Mononuclear cell (primary cell): Measurements from ENCODE around the gene TRIO. TPM values are rescaled to one million over a fixed set of nuclear protein-coding genes. Genes with fewer than 3 reads are reported as not detected.

Experiments
- H3K27me3 ChIP-seq: 2 replicates; pipeline ENCODE4 v1.6.0; 2011; ENCODE audit warnings: low read length, control low read depth; ENCODE audit not compliant: insufficient read depth
- H3K4me1 ChIP-seq: 2 replicates; pipeline ENCODE4 v1.5.1; 2011; ENCODE audit warnings: mild to moderate bottlenecking, low read length, control low read depth; ENCODE audit not compliant: insufficient read depth
- H3K4me3 ChIP-seq: 2 replicates; pipeline ENCODE4 v1.5.1; 2011; ENCODE audit warnings: mild to moderate bottlenecking, low read length, moderate library complexity
- H3K9me3 ChIP-seq: 2 replicates; pipeline ENCODE4 v1.5.1; 2011; ENCODE audit warnings: low read depth, mild to moderate bottlenecking, control low read depth, low read length
- total RNA-seq: library from RNA; depleted of rRNA; stranded (reverse); fragments of >200 nt; gene quantifications from one replicate; pipeline ENCODE4 v1.2.3, GENCODE V29; 2012

TRIO gene
- total RNA-seq, 1 donor: 48.9 TPM

DNA sequence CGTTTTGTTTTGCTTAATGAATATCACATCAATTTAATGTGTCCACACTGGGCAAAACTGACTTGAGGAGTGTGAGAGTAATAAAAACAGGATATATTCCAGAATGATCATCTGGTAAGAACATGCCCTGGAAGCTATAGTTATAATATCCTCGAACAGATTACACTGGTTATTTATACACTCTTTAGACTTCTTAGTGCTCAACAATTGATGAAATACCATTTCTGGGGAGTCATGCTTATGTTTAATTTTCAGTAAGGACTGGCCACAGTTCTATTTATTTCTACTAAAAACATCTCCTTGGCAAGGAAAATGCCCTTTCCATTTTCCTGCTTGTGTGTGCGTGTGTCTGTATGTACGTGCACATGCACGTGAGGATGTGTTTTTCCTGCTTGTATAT lies 205.0 kb downstream of the TRIO start:
- no peaks in the 10 kb centered on the region for H3K27me3 ChIP-seq

DNA sequence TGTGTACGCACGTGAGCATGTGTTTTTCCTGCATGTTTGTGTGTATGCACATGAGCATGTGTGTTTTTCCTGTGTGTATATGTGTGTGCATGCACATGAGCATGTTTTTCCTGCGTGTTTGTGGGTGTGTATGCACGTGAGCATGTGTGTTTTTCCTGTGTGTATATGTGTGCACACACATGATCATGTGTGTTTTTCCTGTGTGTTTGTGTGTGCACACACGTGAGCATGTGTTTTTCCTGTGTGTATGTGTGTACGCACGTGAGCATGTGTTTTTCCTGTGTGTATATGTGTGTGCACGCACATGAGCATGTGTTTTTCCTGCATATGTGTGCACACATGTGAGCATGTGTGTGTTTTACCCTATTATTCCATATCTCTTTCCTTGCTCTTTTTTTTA lies 205.9 kb downstream of the TRIO start:
- H3K9me3 ChIP-seq: no peaks in the 10 kb centered on the region
- no peak overlapping the region for H3K4me3 ChIP-seq
- peaks cover 27% of the 10 kb centered on the region for H3K4me1 ChIP-seq
- no peaks in the 10 kb centered on the region for H3K27me3 ChIP-seq

More for the DNA sequence above, 205.0 kb downstream of the TRIO start:
- Histone ChIP-seq H3K4me3 (no peak overlapping the region), H3K4me1 (peaks cover 36% of the 10 kb centered on the region), H3K9me3 (no peaks in the 10 kb centered on the region)

DNA sequence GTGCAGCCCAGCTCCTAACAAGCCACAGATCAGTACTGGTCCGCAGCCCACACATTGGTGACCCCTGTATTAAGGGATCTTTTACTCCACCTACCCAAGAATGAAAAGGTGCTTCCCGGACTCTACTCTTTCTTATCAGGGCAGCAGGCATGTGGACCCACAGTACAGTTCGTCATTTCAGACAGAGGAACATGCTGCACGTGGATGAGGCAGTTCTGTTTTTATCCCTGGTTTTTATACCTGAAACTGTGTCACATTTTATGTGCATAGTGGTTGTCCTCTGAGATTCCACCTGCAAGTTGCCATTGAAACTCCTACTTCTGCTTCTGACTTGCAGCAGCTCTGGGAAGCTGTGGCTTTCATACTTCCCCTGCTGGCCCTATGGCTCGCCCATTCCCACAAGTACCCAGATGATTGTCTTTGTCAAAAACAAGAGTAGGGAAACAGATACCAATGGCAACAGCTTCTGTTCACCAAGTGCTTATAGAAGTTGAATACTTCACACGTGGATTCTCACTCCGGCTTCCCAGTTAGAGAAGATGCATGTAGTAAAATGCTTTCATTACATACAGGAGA lies 208.0 kb downstream of the TRIO start:
- Histone ChIP-seq H3K4me3 (no peak overlapping the region), H3K4me1 (peaks cover 26% of the 10 kb centered on the region), H3K27me3 (no peaks in the 10 kb centered on the region), H3K9me3 (no peaks in the 10 kb centered on the region)

DNA sequence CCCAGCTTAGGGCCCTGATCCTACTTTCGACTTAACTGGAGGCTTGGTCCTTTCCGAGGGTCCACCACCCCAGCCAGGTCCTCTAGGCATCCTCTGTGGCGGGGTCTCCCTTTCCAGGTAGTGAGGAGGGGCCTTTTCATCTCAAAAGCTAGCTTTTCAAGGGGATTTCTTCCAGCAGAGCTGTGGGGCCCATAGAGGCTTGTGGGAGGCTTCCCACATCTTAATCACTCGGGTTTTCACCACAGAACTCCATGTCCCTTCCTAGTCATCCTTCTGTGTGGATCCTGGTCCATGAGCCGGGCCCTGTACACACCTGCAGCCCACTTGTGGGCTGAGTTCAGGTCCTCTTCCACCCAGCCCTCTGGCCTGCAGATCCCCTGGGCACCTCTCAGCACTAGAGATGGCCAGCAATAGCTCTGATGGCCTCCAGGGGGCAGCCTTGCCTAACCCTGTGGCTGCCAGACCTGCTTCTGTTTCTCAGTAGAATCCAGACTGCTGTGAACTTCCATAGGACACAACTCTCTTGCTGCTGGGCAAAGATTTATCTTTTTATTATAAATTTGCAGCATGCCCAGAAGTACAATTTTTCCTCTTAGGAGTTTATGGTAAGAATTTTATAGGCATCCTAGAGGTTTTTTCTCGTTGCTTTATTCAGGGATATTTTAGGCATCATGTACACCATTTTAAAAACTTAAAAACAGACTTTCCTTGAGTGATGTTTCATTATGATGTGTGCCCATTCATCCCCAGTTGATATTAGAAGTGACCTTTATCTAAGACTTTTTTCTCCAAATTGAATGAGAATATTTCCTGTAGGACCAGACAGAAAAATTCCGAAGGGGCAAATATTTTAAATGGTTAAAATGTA lies 208.9 kb downstream of the TRIO start:
- peaks cover 33% of the 10 kb centered on the region for H3K4me1 ChIP-seq
- no peaks in the 10 kb centered on the region for H3K9me3 ChIP-seq
- H3K4me3 ChIP-seq: no peak overlapping the region
- H3K27me3 ChIP-seq: no peaks in the 10 kb centered on the region

DNA sequence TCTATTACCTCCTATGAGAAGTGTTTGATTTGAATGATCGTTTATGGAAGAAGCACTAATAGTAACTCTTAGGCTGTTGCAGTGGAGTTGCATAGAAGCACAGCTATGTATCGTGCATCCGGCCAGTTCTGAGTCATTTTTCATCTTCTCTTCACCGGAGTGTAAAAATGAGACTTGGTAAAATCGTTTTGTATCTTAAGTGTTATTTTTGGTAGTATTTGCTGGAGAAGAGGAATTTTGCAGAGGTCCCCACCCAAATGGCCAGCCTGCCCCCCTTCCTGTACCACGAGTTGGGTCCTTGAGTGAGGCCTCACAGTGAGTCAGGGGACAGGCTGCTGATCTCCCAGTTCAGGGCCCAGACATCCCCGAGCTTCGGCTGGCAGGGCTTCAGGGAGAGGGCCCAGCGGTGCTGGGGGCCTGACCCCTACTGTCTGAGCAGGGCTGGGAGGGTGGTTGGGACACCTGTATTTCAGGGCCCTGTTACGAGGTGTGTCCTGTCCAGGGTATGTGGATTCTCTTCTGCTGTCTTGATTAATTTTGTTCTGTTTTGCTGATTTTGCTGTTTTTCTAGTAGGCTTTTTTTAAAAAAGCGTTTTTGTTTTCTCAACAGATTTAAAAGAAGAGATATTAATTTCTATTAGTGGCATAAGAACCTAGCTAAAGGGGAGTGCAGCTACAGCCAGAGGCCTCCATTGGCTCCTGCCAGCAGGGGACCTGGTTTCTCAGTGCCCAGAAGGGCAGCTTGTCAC lies 210.8 kb downstream of the TRIO start:
- H3K4me3 ChIP-seq: no peak overlapping the region
- H3K27me3 ChIP-seq: no peaks in the 10 kb centered on the region
- H3K4me1 ChIP-seq: peaks cover 38% of the 10 kb centered on the region
- H3K9me3 ChIP-seq: no peaks in the 10 kb centered on the region

DNA sequence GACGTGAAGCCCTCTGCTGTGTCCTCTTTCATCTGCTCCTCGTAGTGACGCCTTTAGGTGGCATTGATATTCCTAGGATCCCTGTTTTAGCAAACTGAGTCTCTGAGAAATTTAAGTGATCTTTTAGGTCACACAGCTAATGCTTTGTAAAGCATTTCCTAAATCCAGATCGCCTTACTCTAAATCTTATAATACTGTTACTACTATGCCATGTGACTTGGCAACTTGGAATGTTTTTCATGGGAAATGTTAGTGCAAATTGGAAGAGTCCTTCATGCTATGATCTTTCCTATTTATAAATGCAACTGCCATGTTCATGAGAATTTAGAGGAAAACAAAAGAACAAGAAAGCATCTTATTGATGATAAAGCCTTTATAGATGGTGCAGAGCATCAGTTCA lies 212.2 kb downstream of the TRIO start:
- peaks cover 31% of the 10 kb centered on the region for H3K4me1 ChIP-seq
- H3K9me3 ChIP-seq: no peaks in the 10 kb centered on the region
- no peaks in the 10 kb centered on the region for H3K27me3 ChIP-seq
- H3K4me3 ChIP-seq: no peak overlapping the region

DNA sequence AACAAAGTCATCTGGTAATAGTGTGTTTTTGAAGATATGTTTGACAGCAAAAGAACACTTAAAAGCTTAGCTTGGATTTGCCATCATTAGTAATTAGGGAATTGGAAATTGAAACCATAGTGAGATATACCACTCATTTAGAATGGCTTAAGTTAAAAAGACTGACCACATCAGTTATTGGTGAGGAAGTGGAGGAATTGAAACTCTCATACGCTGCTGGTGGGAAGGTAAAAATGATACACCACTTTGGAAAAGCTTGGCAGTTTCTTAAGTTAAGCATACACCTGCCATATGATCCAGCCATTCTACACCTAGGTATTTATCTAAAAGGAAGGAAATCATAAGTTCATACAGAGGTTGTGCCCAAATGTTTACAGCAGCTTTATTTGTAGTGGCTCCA lies 213.2 kb downstream of the TRIO start:
- H3K4me3 ChIP-seq: no peak overlapping the region
- no peaks in the 10 kb centered on the region for H3K9me3 ChIP-seq
- peaks cover 23% of the 10 kb centered on the region for H3K4me1 ChIP-seq
- no peaks in the 10 kb centered on the region for H3K27me3 ChIP-seq

DNA sequence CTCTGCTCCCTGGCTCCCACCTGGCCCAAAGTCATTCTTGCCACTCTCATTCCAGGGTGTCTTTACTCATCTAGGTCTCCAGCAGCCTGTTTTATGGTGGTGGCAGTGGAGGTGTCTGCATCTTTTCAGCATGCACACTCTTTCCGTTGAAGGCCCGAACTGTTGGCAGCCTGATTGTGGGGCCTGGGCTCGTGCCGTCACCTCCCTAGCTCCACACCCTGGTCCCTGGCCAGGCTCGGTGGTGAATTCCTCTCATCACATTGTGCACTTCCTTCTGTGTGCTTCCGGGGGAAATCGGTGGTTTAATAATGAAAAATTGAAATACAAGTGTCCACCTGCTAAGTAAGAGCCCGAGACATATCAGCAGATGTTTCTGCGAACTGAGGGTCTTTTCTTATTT lies 214.3 kb downstream of the TRIO start:
- Histone ChIP-seq H3K4me1 (peaks cover 25% of the 10 kb centered on the region), H3K9me3 (no peaks in the 10 kb centered on the region)

DNA sequence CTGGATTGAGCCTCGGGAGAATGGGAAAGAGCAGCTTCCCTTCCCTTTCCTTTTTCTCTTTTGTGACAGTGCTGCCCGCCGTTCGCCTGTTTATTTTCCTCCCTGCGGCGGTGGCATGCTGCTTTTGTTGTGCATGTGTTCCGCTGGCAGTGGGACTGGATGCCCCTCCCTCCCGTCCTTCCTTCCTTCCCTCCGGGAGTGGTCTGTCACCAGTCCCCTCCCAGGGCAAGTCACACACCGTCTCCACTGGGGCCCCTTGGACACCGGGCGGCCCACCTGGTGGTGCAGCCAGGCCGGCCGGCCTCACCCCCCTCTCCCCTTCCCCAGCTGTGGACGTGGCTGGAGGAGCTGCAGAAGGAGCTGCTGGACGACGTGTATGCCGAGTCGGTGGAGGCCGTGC lies 214.7 kb downstream of the TRIO start:
- no peak overlapping the region for H3K4me3 ChIP-seq

More for the DNA sequence above, 214.3 kb downstream of the TRIO start:
- H3K4me3 ChIP-seq: no peak overlapping the region
- H3K27me3 ChIP-seq: no peaks in the 10 kb centered on the region

DNA sequence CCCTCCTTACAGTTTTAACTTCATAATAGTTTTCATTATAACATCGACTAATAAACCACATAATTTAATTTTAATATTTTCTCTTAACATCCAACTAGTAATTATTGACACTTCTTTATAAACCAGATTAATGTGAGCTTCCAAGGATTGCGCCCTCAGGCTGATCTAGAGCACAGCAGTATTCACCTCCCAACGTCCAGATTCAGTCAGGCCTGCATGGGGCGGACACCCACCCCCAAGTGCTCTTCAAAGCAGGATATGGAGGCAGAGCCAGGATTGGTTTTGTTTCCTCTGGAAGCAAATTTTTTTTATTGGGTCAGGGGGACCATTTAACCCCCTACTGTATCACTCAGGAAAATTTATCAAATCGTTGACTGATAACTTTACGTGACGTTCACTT lies 215.4 kb downstream of the TRIO start:
- Histone ChIP-seq H3K27me3 (no peaks in the 10 kb centered on the region), H3K4me3 (no peak overlapping the region), H3K9me3 (no peaks in the 10 kb centered on the region), H3K4me1 (peaks cover 31% of the 10 kb centered on the region)

More for the DNA sequence above, 214.7 kb downstream of the TRIO start:
- Histone ChIP-seq H3K27me3 (no peaks in the 10 kb centered on the region), H3K4me1 (peaks cover 29% of the 10 kb centered on the region), H3K9me3 (no peaks in the 10 kb centered on the region)

DNA sequence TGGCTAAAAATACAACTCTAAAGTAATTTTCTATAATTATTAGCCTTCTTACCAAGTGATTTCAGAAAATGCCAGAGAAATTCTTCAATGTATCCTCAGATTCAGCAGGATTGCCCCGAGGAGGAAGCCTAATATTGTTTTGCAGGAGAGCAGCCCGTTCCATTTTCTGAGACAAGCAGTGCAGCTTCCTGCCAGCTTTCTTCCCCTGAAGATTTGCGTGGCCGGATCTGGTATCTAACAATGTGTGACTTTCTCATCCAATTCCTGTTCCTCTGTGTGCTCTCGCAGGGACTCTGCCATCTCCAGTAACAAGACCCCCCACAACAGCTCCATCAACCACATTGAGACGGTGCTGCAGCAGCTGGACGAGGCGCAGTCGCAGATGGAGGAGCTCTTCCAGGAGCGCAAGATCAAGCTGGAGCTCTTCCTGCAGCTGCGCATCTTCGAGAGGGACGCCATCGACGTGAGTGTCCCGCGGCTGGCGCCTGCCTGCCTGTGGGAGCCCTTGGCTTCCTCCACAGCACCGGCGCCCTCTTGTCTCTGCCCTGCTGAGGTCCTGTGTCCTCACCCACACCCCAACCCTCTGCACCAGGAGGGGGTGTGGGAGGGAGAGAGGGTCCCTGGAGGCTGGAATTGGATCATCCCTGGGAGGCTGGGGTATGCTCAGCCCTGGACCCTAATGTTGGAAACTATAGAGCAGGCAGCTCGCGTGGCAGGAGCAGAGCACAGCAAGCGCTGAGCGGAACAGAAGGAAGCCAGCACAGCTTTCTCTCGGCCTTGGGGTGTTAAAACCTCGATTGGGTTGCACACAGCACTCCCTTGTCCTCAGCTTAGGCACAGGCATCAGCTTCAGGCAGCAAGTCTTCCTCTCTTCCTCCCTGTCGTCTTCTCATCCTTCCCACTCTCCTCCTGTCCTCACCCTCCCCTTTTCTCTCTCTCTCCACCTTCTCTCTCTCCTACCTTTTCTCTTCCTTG lies 216.2 kb downstream of the TRIO start:
- peaks cover 31% of the 10 kb centered on the region for H3K4me1 ChIP-seq
- no peak overlapping the region for H3K4me3 ChIP-seq
- H3K27me3 ChIP-seq: no peaks in the 10 kb centered on the region
- H3K9me3 ChIP-seq: no peaks in the 10 kb centered on the region

DNA sequence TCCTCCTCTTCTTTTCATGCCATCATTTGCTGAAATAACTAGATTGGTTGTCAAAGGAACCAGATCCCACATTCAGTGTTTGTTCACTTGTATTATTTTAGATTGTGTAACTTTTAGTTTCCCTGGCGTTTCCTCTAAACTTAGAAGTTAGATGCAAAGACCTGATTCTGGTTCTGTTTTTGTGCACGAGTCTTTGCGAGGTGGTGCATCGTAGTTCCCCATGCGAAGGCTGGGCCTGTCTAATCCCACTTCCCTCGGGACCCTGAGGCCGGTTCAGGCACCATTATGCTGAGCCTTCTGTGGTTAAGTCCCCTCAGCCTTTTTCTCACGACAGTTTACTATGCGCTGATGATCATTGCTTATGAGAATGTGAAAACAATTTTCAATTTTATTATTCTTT lies 219.3 kb downstream of the TRIO start:
- H3K9me3 ChIP-seq: no peaks in the 10 kb centered on the region

DNA sequence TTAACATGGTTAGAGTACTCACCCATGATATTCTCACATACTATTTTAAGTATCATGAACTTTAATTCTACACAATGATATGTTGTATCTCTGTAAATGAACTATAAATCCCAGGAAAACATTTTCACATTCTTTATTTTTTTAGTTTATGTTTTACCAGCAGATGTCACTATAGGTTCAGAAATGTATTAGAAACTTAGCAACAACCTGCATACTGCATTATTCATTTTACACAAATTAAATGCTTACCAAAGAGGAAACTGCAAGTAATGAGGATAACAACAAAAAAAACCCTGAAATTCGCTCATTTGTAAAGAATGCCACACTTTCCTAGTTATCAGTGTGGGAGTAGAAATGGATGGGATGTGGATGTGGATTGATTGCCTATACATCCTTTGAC lies 221.0 kb downstream of the TRIO start:
- H3K4me3 ChIP-seq: no peak overlapping the region

More for the DNA sequence above, 219.3 kb downstream of the TRIO start:
- Histone ChIP-seq H3K4me1 (peaks cover 44% of the 10 kb centered on the region), H3K4me3 (no peak overlapping the region), H3K27me3 (no peaks in the 10 kb centered on the region)

More for the DNA sequence above, 221.0 kb downstream of the TRIO start:
- Histone ChIP-seq H3K27me3 (no peaks in the 10 kb centered on the region), H3K9me3 (no peaks in the 10 kb centered on the region), H3K4me1 (peaks cover 43% of the 10 kb centered on the region)
